ENCODE results near the gene ANKRD11. TPM values are rescaled to one million over a fixed set of nuclear protein-coding genes. Genes with fewer than 3 reads are reported as not detected.

The ANKRD11 gene
- total and polyA plus RNA-seq, 2 donors (not counting 3 experiments of a cell fraction or from before 2014, with no cell fraction given): 55.8 to 191 TPM

GRCh38 chr16:89519881-89520280, 29.5 kb upstream of the ANKRD11 start:
- intact Hi-C loops (cut with micrococcal nuclease) (loop anchor here (5.0 kb wide), 1 partner anchor 37 kb away; no protein-coding TSS in a partner anchor), dilution Hi-C loops (cut with MboI; ENCODE audit: extremely low pct_ligation_motif_present, low sequenced_read_pairs) (no loop called here)
- Histone ChIP-seq H3K4me3 (replicated peaks in 1 of 3; ENCODE audit: insufficient read depth in 1 of 3, low read depth in 1 of 3, low read length in 3 of 3) (no peak overlapping the region), H3K4me1 (ENCODE audit: control insufficient read depth, extremely low read depth, insufficient read depth, low read length) (peaks cover 12% of the 10 kb centered on the region), H3K36me3 (ENCODE audit: control insufficient read depth in 2 of 2, extremely low read depth in 1 of 2, insufficient read depth in 2 of 2, low read length in 2 of 2) (peaks cover 4 to 40% of the 10 kb centered on the region in 2 experiments), H4K20me1 (replicated peaks; ENCODE audit: control insufficient read depth, extremely low read depth, insufficient read depth, low read length) (no peaks in the 10 kb centered on the region), H3K9me1 (replicated peaks; ENCODE audit: control insufficient read depth, extremely low read depth, insufficient read depth, low read length) (no peaks in the 10 kb centered on the region), H3K27me3 (ENCODE audit: control insufficient read depth in 2 of 2, insufficient read depth in 2 of 2, low read length in 2 of 2) (no peaks in the 10 kb centered on the region), H3K4me2 (ENCODE audit: insufficient read depth, low read length) (no peak overlapping the region), H3K79me2 (ENCODE audit: control insufficient read depth, insufficient read depth, low read length) (peaks cover 55% of the 10 kb centered on the region), H3K9me3 (replicated peaks; ENCODE audit: control insufficient read depth, insufficient read depth, low read length) (no peaks in the 10 kb centered on the region), H2AFZ (ENCODE audit: low read depth, low read length) (no peak overlapping the region), H3K9ac (replicated peaks; ENCODE audit: extremely low read depth, insufficient read depth, low read length) (no peak overlapping the region), H3K27ac (ENCODE audit: insufficient read depth, low read depth, low read length) (no peak overlapping the region)
- TF ChIP-seq MAX (IDR thresholded peaks at IDR 0.05; ENCODE audit: insufficient read depth, insufficient read length) (no peak), POLR2AphosphoS5 (IDR thresholded peaks at IDR 0.05; ENCODE audit: insufficient read depth, low read depth, low read length) (no peak), MYC (IDR thresholded peaks at IDR 0.05; ENCODE audit: low read depth, low read length) (no peak), GATA2 (IDR thresholded peaks at IDR 0.05; ENCODE audit: insufficient read depth, insufficient read length, low read depth, low read length) (no peak), FOS (IDR thresholded peaks at IDR 0.05; ENCODE audit: borderline replicate concordance, insufficient read depth, low read length) (no peak), EZH2 (IDR thresholded peaks at IDR 0.05; ENCODE audit: borderline replicate concordance, low read depth, low read length, severe bottlenecking) (no peak), POLR2A (IDR thresholded peaks at IDR 0.05; ENCODE audit: low read depth, low read length) (no peak)
- TF ChIP-seq, protein P1, sequence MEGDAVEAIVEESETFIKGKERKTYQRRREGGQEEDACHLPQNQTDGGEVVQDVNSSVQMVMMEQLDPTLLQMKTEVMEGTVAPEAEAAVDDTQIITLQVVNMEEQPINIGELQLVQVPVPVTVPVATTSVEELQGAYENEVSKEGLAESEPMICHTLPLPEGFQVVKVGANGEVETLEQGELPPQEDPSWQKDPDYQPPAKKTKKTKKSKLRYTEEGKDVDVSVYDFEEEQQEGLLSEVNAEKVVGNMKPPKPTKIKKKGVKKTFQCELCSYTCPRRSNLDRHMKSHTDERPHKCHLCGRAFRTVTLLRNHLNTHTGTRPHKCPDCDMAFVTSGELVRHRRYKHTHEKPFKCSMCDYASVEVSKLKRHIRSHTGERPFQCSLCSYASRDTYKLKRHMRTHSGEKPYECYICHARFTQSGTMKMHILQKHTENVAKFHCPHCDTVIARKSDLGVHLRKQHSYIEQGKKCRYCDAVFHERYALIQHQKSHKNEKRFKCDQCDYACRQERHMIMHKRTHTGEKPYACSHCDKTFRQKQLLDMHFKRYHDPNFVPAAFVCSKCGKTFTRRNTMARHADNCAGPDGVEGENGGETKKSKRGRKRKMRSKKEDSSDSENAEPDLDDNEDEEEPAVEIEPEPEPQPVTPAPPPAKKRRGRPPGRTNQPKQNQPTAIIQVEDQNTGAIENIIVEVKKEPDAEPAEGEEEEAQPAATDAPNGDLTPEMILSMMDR (IDR thresholded peaks at IDR 0.05; ENCODE audit: extremely low read depth in 1 of 2, insufficient read depth in 1 of 2, low read depth in 1 of 2, low read length in 2 of 2): no peak
- DNase-seq (ENCODE audit: low read depth, low spot score): no peak
- POLR2A ChIA-PET: no interaction called here
- CTCF ChIA-PET: no interaction called here
- no peak for FAIRE-seq
- BruUV-seq (replicated peaks): no TSS peak
